GM23338 (cell line): ENCODE measurements around the gene THBS2. TPM values are rescaled to one million over a fixed set of nuclear protein-coding genes. Genes with fewer than 3 reads are reported as not detected.

Experiments used
- ATAC-seq: fragments of 200-7000 bp; cut with Tn5 transposase; 3 replicates; pipeline ENCODE4 v1.9.1; 2020
- DNase-seq: peaks from one replicate; pipeline ENCODE4 v3.0.0-alpha.2; 2015; ENCODE audit warnings: low spot score
- H2AFZ ChIP-seq: fragments of 200-600 bp; sonication (generic); 2 replicates; pipeline ENCODE4 v1.8.0; 2016; ENCODE audit warnings: antibody characterized with exemption, mild to moderate bottlenecking, moderate library complexity
- H3F3A ChIP-seq: fragments of 200-600 bp; sonication (generic); replicated peaks from 2 replicates; pipeline ENCODE4 v1.8.0; 2017; ENCODE audit warnings: antibody characterized with exemption, mixed run types, low read depth
- H3K27ac ChIP-seq: fragments of 200-600 bp; sonication (generic); 2 replicates; pipeline ENCODE4 v1.6.1; 2016; ENCODE audit warnings: low read depth
- H3K27me3 ChIP-seq: fragments of 200-600 bp; sonication (generic); 2 replicates; pipeline ENCODE4 v1.8.0; 2016; ENCODE audit warnings: mild to moderate bottlenecking, mixed run types, moderate library complexity; ENCODE audit not compliant: insufficient read depth
- H3K36me3 ChIP-seq: fragments of 200-600 bp; sonication (generic); 2 replicates; pipeline ENCODE4 v1.8.0; 2016; ENCODE audit warnings: mild to moderate bottlenecking; ENCODE audit not compliant: insufficient read depth
- H3K4me1 ChIP-seq: fragments of 200-600 bp; sonication (generic); 2 replicates; pipeline ENCODE4 v1.8.0; 2016; ENCODE audit warnings: mild to moderate bottlenecking, moderate library complexity; ENCODE audit not compliant: insufficient read depth
- H3K4me2 ChIP-seq: fragments of 200-600 bp; sonication (generic); 2 replicates; pipeline ENCODE4 v1.7.1; 2017; ENCODE audit warnings: mixed run types
- H3K4me3 ChIP-seq: fragments of 200-600 bp; sonication (generic); 2 replicates; pipeline ENCODE4 v1.6.1; 2016; ENCODE audit warnings: mixed run types
- H3K79me2 ChIP-seq: fragments of 200-600 bp; sonication (generic); replicated peaks from 2 replicates; pipeline ENCODE4 v1.8.0; 2017; ENCODE audit warnings: mild to moderate bottlenecking; ENCODE audit not compliant: insufficient read depth
- H3K9me2 ChIP-seq: fragments of 200-600 bp; sonication (generic); 2 replicates; pipeline ENCODE4 v1.8.0; 2017; ENCODE audit not compliant: insufficient read depth
- H4K20me1 ChIP-seq: fragments of 200-600 bp; sonication (generic); replicated peaks from 2 replicates; pipeline ENCODE4 v1.8.0; 2017; ENCODE audit warnings: mild to moderate bottlenecking; ENCODE audit not compliant: insufficient read depth
- H3K27ac Mint-ChIP-seq: 2 replicates; pipeline ENCODE4 v1.8.0; 2020; ENCODE audit warnings: inconsistent platforms, mild to moderate bottlenecking, moderate library complexity, mixed read lengths
- H3K27me3 Mint-ChIP-seq: 3 replicates; pipeline ENCODE4 v1.8.0; 2022; ENCODE audit warnings: low read depth, mild to moderate bottlenecking, moderate library complexity, mixed read lengths, inconsistent platforms; ENCODE audit not compliant: insufficient read depth, poor library complexity
- H3K36me3 Mint-ChIP-seq: 3 replicates; pipeline ENCODE4 v1.8.0; 2021; ENCODE audit warnings: low read depth, mild to moderate bottlenecking, inconsistent platforms, moderate library complexity, mixed read lengths
- H3K4me1 Mint-ChIP-seq: 3 replicates; pipeline ENCODE4 v1.8.0; 2020; ENCODE audit warnings: mild to moderate bottlenecking, inconsistent platforms, mixed read lengths
- H3K4me3 Mint-ChIP-seq: 3 replicates; pipeline ENCODE4 v1.8.0; 2021; ENCODE audit warnings: moderate library complexity, mild to moderate bottlenecking, inconsistent platforms, mixed read lengths
- H3K9me3 Mint-ChIP-seq: 3 replicates; pipeline ENCODE4 v1.8.0; 2020; ENCODE audit warnings: moderate library complexity, mild to moderate bottlenecking, inconsistent platforms, mixed read lengths
- CREB1 ChIP-seq: fragments of 250-450 bp; sonication (Bioruptor Pico); IDR thresholded peaks from 2 replicates; pipeline ENCODE4 v1.5.0; 2020; ENCODE audit warnings: low read depth, mild to moderate bottlenecking, moderate library complexity
- ETS1 ChIP-seq: IDR thresholded peaks from 2 replicates; pipeline ENCODE4 v1.6.1; 2016; ENCODE audit warnings: antibody characterized with exemption
- EZH2 ChIP-seq: fragments of 200-600 bp; sonication (generic); IDR thresholded peaks from one replicate; pipeline ENCODE4 v1.8.0; 2017; ENCODE audit warnings: antibody characterized with exemption, mild to moderate bottlenecking, low read depth; ENCODE audit not compliant: unreplicated experiment
- JUNB ChIP-seq: IDR thresholded peaks from one replicate; pipeline ENCODE4 v1.6.1; 2016; ENCODE audit warnings: antibody characterized with exemption; ENCODE audit not compliant: unreplicated experiment
- ZNF114 ChIP-seq: fragments of 250-450 bp; sonication (Bioruptor Pico); IDR thresholded peaks from 2 replicates; pipeline ENCODE4 v1.5.0; 2020; ENCODE audit warnings: mild to moderate bottlenecking, moderate library complexity
- ZNF462 ChIP-seq: fragments of 250-450 bp; sonication (Bioruptor Pico); IDR thresholded peaks from 2 replicates; pipeline ENCODE4 v1.5.0; 2020; ENCODE audit warnings: mild to moderate bottlenecking, moderate library complexity
- polyA plus RNA-seq: library from polyadenylated mRNA; unstranded; fragments of >200 nt; fragmentation: Nextera tagmentation; extraction: Ambion mirVana; gene quantifications from 2 replicates; pipeline ENCODE4 v1.2.1, GENCODE V29; 2016
- total RNA-seq: library from RNA; depleted of rRNA; stranded (reverse); fragments of >200 nt; shearing (Covaris generic); gene quantifications from 2 replicates; pipeline ENCODE4 v1.2.3, GENCODE V29; 2014

THBS2 gene
- total and polyA plus RNA-seq, 2 experiments from 2014 or later: 7.9 to 44.7 TPM

DNA sequence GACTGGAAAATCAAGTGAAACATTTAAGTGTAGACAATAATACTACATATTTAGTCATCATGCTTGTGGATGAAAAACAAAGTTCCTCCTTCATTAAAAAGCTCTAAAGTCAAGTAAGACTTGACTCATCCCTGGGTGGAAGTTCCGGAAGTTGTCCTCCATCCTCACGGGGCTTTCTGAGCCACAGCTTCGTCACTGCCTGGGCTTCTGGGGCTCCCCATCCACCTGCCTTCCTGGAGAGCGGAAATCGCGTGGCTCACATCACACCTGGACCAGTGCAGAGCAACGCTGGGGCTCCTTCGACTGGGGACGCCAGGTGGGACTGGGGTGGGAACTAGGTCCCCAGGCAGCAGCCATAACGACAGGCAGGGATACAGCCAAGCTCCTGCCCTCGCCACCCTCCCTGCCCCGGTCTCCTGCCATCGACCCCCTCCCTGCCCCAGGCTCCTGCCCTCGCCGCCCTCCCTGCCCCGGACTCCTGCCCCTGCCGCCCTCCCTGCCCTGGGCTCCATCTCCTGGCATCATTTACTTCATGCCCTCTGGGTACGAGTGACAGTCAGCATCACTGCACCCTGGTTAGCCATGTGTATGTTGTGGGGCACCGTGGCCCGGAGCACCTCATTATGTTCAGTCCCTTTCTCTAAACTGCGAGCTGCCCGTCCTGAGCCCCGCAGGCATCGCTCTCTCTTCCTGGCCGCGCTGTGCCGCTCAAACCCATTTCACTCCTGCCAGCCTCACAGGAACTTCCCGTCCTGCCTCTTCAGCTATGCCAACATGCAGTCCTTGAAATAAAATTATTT is 12.9 kb downstream of the THBS2 start (continued):
- TF ChIP-seq ZNF462 (CRISPR knock-in tag) (no peak), EZH2 (no peak), CREB1 (CRISPR knock-in tag) (no peak), ETS1 (no peak), JUNB (no peak)

DNA sequence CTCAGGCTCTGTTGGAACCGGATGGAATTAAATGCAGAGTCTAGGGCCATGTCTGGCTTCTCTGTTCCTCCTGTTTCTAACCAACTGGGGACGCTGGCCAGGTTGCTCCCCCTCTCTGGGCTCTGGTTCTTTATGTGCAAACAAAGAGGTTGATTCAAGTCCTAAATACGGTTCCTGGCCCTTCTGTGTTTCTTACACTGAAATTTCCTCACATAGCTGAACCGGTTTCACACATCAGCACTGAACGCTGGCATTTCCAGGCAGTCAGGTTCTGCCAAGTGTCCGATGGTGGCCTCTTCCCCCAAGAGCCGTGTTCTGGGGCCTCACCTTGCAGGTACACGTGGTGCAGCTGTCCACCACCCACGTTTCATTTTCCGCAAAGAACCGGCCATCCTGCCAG is 13.5 kb downstream of the THBS2 start:
- no peaks in the 10 kb centered on the region; the same call in 2 of the 3 replicates for H3K4me1 Mint-ChIP-seq
- Histone ChIP-seq H3K79me2 (no peaks in the 10 kb centered on the region), H3K27me3 (no peaks in the 10 kb centered on the region), H3F3A (no peaks in the 10 kb centered on the region), H3K4me2 (no peak overlapping the region), H3K4me3 (no peak overlapping the region), H3K4me1 (no peaks in the 10 kb centered on the region), H3K36me3 (no peaks in the 10 kb centered on the region), H3K9me2 (no peaks in the 10 kb centered on the region), H3K27ac (no peak overlapping the region), H2AFZ (no peak overlapping the region), H4K20me1 (no peaks in the 10 kb centered on the region)
- H3K27me3 Mint-ChIP-seq: peaks cover 7% of the 10 kb centered on the region
- H3K27ac Mint-ChIP-seq: no peak overlapping the region
- ATAC-seq (no peak), DNase-seq (no peak)
- H3K9me3 Mint-ChIP-seq: peaks cover 3% of the 10 kb centered on the region; the same call in 1 of the 3 replicates
- H3K36me3 Mint-ChIP-seq: peaks cover 45% of the 10 kb centered on the region
- H3K4me3 Mint-ChIP-seq: no peak overlapping the region
- TF ChIP-seq ZNF114 (CRISPR knock-in tag): no peak
- TF ChIP-seq ZNF462 (CRISPR knock-in tag): no peak
- no peak for TF ChIP-seq CREB1 (CRISPR knock-in tag)
